Activated T-helper 9 cell treated with anti-CD3 and anti-CD28 coated beads, Interleukin-2, amount 50 U/mL, for 16 hours (primary cell): Measurements from ENCODE around the gene SHQ1.
"Not testable (repeated sequence)": the region's sequence is repeated elsewhere in the genome, so short reads cannot be mapped to it uniquely, and the experiment has no call there.

Source experiments
- DNase-seq: peaks from one replicate; pipeline ENCODE4 v3.0.0-alpha.2; 2020; ENCODE audit warnings: low read depth

Gene SHQ1

GRCh38 chr3:72748659-72749058, 99.6 kb downstream of the SHQ1 start:
- DNase-seq, result no peak

GRCh38 chr3:72746430-72747411, 101.5 kb downstream of the SHQ1 start:
- no peak for DNase-seq

GRCh38 chr3:72745146-72745999, 102.9 kb downstream of the SHQ1 start:
- DNase-seq, result no peak

- DNase-seq, result no peak
These were observed 103.9 kb downstream of the SHQ1 start for GRCh38 chr3:72744330-72744729.

- DNase-seq, result no peak
These were observed 108.4 kb downstream of the SHQ1 start for GRCh38 chr3:72739531-72740466.

- peak; percentile 57 for DNase-seq
These were observed 109.3 kb downstream of the SHQ1 start for GRCh38 chr3:72738752-72739530.

GRCh38 chr3:72735072-72735471, 113.2 kb downstream of the SHQ1 start:
- DNase-seq, result not testable (repeated sequence)

- DNase-seq, result no peak
These were observed 114.6 kb downstream of the SHQ1 start for GRCh38 chr3:72733676-72734075.

GRCh38 chr3:72732666-72733345, 115.4 kb downstream of the SHQ1 start:
- DNase-seq, result not testable (repeated sequence)

- DNase-seq, result no peak
These were observed 119.2 kb downstream of the SHQ1 start for GRCh38 chr3:72728958-72729467.

- DNase-seq, result no peak
These were observed 119.8 kb downstream of the SHQ1 start for GRCh38 chr3:72728329-72728889.

GRCh38 chr3:72727726-72728125, 120.5 kb downstream of the SHQ1 start:
- no peak for DNase-seq

- DNase-seq, result no peak
These were observed 121.1 kb downstream of the SHQ1 start for GRCh38 chr3:72727172-72727571.

- no peak for DNase-seq
These were observed 123.0 kb downstream of the SHQ1 start for GRCh38 chr3:72725229-72725628.

- no peak for DNase-seq
These were observed 124.2 kb downstream of the SHQ1 start for GRCh38 chr3:72724070-72724469.

- DNase-seq, result no peak
These were observed 125.1 kb downstream of the SHQ1 start for GRCh38 chr3:72722930-72723726.

GRCh38 chr3:72721683-72722381, 126.4 kb downstream of the SHQ1 start:
- DNase-seq, result no peak

GRCh38 chr3:72720566-72720965, 127.7 kb downstream of the SHQ1 start:
- no peak for DNase-seq
